Measurements from ENCODE around the gene TMPRSS4.

- TF ChIP-seq, protein P1, sequence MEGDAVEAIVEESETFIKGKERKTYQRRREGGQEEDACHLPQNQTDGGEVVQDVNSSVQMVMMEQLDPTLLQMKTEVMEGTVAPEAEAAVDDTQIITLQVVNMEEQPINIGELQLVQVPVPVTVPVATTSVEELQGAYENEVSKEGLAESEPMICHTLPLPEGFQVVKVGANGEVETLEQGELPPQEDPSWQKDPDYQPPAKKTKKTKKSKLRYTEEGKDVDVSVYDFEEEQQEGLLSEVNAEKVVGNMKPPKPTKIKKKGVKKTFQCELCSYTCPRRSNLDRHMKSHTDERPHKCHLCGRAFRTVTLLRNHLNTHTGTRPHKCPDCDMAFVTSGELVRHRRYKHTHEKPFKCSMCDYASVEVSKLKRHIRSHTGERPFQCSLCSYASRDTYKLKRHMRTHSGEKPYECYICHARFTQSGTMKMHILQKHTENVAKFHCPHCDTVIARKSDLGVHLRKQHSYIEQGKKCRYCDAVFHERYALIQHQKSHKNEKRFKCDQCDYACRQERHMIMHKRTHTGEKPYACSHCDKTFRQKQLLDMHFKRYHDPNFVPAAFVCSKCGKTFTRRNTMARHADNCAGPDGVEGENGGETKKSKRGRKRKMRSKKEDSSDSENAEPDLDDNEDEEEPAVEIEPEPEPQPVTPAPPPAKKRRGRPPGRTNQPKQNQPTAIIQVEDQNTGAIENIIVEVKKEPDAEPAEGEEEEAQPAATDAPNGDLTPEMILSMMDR (IDR thresholded peaks at IDR 0.05; ENCODE audit: low read depth, low read length, missing input control): no peak
- TF ChIP-seq MAX (IDR thresholded peaks at IDR 0.05): no peak
- TF ChIP-seq REST (IDR thresholded peaks at IDR 0.05): no peak
Observed at GRCh38 chr11:118074785-118075184, 2.1 kb upstream of the TMPRSS4 start.
